Renal cortex interstitium (tissue), 11 donors: ENCODE results near the gene RGS2. TPM values are rescaled to one million over a fixed set of nuclear protein-coding genes. Genes with fewer than 3 reads are reported as not detected.

Experiments used
- DNase-seq, 11 donors: peaks; one replicate each; pipeline ENCODE4 v3.0.0-alpha.2; 2013; ENCODE audit warnings: low read depth in 9 of 11, low spot score in 4 of 11; ENCODE audit errors: extremely low read depth in 1 of 11
- polyA plus RNA-seq, 3 donors: library from polyadenylated mRNA; unstranded; fragments of 120-200 nt; gene quantifications; one replicate each; pipeline ENCODE4 v1.2.1, GENCODE V29; 2013; ENCODE audit not compliant: insufficient read length in 3 of 3

The RGS2 gene
- polyA plus RNA-seq, 3 donors: 29.2 to 53.8 (median 30.3) TPM

DNA sequence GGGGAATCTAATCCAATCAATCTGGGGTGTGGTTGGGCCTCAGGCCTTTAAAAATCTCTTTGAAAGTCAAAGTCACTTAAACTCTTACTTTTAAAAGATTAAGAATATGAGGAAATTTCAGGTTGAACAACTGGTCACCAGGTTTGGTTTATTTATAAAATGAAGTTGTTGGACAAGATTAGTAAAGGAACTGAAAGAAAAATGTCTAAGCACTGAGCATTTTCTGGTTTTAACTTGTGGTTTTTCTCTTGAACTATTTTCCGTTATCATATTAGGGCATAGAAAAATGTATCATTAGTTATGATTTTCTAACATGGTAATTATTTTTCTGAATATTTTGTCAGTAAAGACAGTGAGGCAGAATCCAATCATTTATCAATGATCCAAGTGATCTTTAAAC lies 49.6 kb downstream of the RGS2 start:
- DNase-seq: no peak

- no peak for DNase-seq
Measured at GRCh38 chr1:192859808-192860207, 51.0 kb downstream of the RGS2 start.

DNA sequence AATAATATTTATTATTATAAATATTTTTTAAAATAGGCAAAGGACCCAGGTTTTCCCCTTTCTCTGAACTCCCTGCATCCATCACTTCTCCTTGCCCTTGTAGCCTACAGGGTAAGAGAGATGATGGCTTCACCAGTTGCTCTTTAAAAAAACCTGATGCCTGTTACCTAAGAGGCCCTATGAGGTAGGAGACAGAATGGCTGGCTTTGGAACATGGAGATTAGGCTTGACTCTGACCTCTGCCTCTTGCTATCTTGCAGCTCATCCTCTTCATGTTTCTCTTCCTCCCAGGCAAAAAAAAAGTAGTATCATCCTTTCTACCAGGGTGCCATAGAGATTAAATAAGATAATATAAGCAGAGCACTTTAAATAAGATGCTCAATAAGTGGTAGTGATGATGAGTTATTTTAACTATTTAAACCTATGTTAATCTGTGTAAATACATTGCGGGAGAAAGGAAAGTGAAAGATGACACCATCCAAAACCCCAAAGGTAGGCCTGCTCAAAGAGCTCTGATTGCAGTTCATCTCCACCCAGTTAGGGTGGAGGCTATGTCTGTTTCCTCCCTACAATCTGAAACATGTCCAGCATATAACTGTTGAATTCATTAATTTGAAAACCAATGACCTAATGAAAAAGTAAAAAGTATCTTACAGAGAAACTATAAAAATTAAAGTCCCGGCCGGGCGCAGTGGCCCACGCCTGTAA lies 51.8 kb downstream of the RGS2 start:
- DNase-seq: no peak

- no peak for DNase-seq
Measured at GRCh38 chr1:192861860-192862259, 53.0 kb downstream of the RGS2 start.

Other genes starting within 250 kb of the RGS2 start
- 1 to 10 TPM; 1.2 to 7.2 (median 2.6) TPM for gene RGS1, start 233.3 kb upstream of the RGS2 start, polyA plus RNA-seq
- gene RGS13, start 172.9 kb upstream of the RGS2 start, polyA plus RNA-seq: not detected